Fibroblast of lung (primary cell): Measurements from ENCODE around the gene OPA1.

Experiments
- EZH2 ChIP-seq: IDR thresholded peaks from 2 replicates; pipeline ENCODE4 v1.5.1; 2012; ENCODE audit warnings: low read length, control low read depth, mild to moderate bottlenecking; ENCODE audit errors: missing control alignments
- TF ChIP-seq, protein P1 (sequence below), 2 donors: IDR thresholded peaks in 1 of 2; conservative IDR thresholded peaks in 1 of 2; 1 replicate in 1 of 2; 2 replicates in 1 of 2; pipeline ENCODE4 v1.5.1; 2011 to 2012; ENCODE audit warnings: low read length in 2 of 2, control low read depth in 1 of 2, inconsistent platforms in 1 of 2, low read depth in 1 of 2, mild to moderate bottlenecking in 1 of 2

DNA sequence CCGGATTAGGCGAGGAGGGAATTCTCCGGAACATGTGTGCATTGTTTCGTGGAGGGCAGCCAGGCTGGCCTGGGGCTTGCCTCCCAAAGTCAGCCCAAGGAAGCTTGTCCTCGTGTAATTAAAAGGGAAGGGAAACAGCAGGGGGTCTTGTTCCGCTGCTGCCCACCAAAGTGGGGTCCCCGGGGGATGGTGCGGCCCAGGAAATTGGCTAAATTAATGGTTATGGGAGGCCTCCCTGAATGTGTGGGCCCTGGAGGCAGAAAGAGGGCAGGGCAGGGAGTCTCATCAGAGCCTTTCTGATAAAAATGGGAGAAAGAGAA lies 118.1 kb downstream of the OPA1 start:
- TF ChIP-seq, protein P1, sequence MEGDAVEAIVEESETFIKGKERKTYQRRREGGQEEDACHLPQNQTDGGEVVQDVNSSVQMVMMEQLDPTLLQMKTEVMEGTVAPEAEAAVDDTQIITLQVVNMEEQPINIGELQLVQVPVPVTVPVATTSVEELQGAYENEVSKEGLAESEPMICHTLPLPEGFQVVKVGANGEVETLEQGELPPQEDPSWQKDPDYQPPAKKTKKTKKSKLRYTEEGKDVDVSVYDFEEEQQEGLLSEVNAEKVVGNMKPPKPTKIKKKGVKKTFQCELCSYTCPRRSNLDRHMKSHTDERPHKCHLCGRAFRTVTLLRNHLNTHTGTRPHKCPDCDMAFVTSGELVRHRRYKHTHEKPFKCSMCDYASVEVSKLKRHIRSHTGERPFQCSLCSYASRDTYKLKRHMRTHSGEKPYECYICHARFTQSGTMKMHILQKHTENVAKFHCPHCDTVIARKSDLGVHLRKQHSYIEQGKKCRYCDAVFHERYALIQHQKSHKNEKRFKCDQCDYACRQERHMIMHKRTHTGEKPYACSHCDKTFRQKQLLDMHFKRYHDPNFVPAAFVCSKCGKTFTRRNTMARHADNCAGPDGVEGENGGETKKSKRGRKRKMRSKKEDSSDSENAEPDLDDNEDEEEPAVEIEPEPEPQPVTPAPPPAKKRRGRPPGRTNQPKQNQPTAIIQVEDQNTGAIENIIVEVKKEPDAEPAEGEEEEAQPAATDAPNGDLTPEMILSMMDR (conservative IDR thresholded peaks at IDR 0.05 in 1 of 2, IDR thresholded peaks at IDR 0.05 in 1 of 2; ENCODE audit: low read depth in 1 of 2, low read length in 2 of 2): no peak
- TF ChIP-seq EZH2: no peak
